ENCODE measurements around the gene ELP5.
"Not testable (repeated sequence)": the region's sequence is repeated elsewhere in the genome, so short reads cannot be mapped to it uniquely, and the experiment has no call there.

Gene ELP5

GRCh38 chr17:7240375-7240774, 11.6 kb upstream of the ELP5 start:
- Histone ChIP-seq H3K27me3 (ENCODE audit: control insufficient read depth, insufficient read depth, low read length) (no peaks in the 10 kb centered on the region), H3K4me3 (ENCODE audit: low read depth, low read length) (peak overlapping the region; percentile 95), H3K9ac (ENCODE audit: low read depth, low read length) (no peak overlapping the region), H3K36me3 (ENCODE audit: control insufficient read depth, insufficient read depth, low read length) (peaks cover 23% of the 10 kb centered on the region), H3K4me1 (ENCODE audit: control insufficient read depth, insufficient read depth, low read length) (peaks cover 11% of the 10 kb centered on the region), H3K9me3 (ENCODE audit: control insufficient read depth, insufficient read depth, low read length) (no peaks in the 10 kb centered on the region)

- peak overlapping the region; percentile 95 for H3K4me3 ChIP-seq (ENCODE audit: low read depth, low read length)
- peak overlapping the region; percentile 40 for H3K9ac ChIP-seq (ENCODE audit: low read depth, low read length)
- peaks cover 21% of the 10 kb centered on the region for H3K36me3 ChIP-seq (ENCODE audit: control insufficient read depth, insufficient read depth, low read length)
Measured at GRCh38 chr17:7241090-7241733, 10.8 kb upstream of the ELP5 start.

DNA sequence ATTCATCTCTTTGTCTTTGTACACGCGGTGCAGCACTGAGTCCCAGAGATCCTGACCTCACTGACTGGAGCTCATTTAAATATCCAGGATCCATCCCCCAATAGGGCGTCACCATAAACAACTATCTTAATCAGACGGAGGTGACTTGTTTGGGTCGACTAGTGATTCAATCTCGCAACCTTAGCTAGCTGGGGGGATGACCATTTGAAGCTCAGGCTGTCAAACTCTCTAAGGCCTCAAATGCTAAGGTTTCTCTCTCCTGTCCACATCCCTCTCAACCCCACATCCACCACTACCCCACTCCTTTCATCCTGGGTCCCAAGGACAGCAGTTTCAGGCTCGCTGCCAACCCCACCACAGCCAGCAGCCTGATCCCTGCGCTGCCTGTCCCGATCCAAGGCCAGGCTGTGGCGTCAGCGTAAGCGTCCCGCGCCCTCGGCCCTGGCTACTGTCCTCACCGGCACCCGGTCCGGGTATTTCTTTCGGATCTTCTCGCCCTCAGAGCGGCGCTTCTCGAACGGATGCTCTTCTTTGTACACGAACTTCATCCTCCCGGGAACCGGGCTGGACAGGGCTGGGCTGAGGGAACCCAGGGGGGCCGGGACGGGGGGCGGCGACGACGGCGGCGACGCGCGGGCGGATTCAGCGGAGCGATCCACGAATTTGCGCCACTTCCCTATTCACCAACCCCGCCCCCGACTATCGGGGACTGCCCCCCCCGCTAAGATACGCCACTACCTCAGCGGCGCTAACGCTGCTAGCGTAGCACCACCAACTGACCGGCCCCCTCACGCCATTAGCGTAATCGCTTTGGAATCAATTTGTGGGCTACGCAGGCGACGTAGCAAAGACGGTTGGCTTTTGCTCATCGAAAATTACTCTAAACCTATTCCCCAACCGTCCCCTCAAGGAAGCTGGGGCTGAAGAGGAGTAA, 10.0 kb upstream of the ELP5 start, which contains the start of gene GABARAP:
TSS of gene GABARAP (minus strand) at position 667 of the 934 bp plus-strand sequence. CDS start at position 548, 119 bp downstream.
- no peaks in the 10 kb centered on the region for H3K9me3 ChIP-seq (ENCODE audit: control insufficient read depth, insufficient read depth, low read length)
- no peaks in the 10 kb centered on the region for H3K27me3 ChIP-seq (ENCODE audit: control insufficient read depth, insufficient read depth, low read length)
- peaks cover 10% of the 10 kb centered on the region for H3K4me1 ChIP-seq (ENCODE audit: control insufficient read depth, insufficient read depth, low read length)
- H3K9ac ChIP-seq (ENCODE audit: low read depth, low read length), result peak within 1 kb of the TSS; percentile 86
- H3K36me3 ChIP-seq (ENCODE audit: control insufficient read depth, insufficient read depth, low read length), result peaks cover 14% of the 10 kb centered on the region
- peak within 1 kb of the TSS; percentile 95 for H3K4me3 ChIP-seq (ENCODE audit: low read depth, low read length)

More at GRCh38 chr17:7241090-7241733, 10.8 kb upstream of the ELP5 start:
- Histone ChIP-seq H3K4me1 (ENCODE audit: control insufficient read depth, insufficient read depth, low read length) (peaks cover 11% of the 10 kb centered on the region), H3K9me3 (ENCODE audit: control insufficient read depth, insufficient read depth, low read length) (no peaks in the 10 kb centered on the region), H3K27me3 (ENCODE audit: control insufficient read depth, insufficient read depth, low read length) (no peaks in the 10 kb centered on the region)

DNA sequence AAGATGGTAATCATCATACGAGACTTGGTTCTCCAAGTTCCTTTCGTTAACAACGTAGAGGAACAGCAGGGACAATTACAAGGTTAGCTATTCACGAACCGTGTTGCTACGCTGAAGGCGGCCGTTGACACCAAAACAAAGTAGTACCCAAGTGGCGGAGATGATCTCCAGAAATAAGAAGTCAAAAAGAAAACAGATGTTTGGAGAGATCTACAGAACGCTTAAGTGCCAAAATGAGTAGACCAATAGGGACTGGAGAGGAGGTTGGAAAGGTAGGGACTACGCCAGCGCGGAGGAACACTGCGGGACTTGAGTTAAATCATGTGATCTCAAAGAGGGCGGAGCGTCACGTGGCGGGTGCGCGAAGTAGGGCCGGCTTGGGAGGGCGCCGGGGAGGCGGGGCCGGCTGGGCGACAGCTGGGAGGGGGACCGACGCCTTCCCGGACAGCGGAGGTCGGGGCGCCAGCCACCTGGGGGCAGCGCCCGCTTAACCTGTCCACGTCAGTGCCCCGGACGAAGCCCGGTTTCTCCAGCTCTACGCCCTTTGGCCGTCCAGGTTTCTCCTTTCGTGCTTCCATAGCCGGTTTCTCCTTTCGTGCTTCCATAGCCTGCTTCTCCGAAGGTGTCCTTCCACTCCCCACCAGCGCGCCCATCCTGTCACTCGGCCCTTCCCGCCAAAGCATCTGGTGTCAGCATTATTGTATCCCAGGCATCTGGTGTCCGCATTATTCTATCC, 9.1 kb upstream of the ELP5 start:
- H3K4me1 ChIP-seq (ENCODE audit: control insufficient read depth, insufficient read depth, low read length), result peaks cover 6% of the 10 kb centered on the region
- peak overlapping the region; percentile 95 for H3K4me3 ChIP-seq (ENCODE audit: low read depth, low read length)
- no peaks in the 10 kb centered on the region for H3K27me3 ChIP-seq (ENCODE audit: control insufficient read depth, insufficient read depth, low read length)
- peaks cover 14% of the 10 kb centered on the region for H3K36me3 ChIP-seq (ENCODE audit: control insufficient read depth, insufficient read depth, low read length)
- H3K9me3 ChIP-seq (ENCODE audit: control insufficient read depth, insufficient read depth, low read length), result no peaks in the 10 kb centered on the region
- H3K9ac ChIP-seq (ENCODE audit: low read depth, low read length), result peak overlapping the region; percentile 70

DNA sequence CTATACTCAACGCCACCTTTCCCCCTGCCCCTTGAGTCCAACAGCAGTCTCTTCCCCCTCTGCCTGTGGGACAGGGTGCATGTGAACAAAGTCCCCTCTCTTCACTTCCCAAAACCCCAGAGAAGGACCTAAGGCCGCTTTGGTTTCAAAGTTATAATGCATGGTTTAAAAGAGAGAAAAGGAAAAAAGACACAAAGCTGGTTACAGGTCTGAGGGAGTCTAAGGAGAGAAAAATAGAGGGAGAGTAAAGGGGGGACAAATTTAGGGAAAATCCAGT, 8.6 kb upstream of the ELP5 start:
- peak overlapping the region; percentile 57 for H3K9ac ChIP-seq (ENCODE audit: low read depth, low read length)
- H3K4me1 ChIP-seq (ENCODE audit: control insufficient read depth, insufficient read depth, low read length), result peaks cover 6% of the 10 kb centered on the region
- H3K27me3 ChIP-seq (ENCODE audit: control insufficient read depth, insufficient read depth, low read length), result no peaks in the 10 kb centered on the region
- H3K9me3 ChIP-seq (ENCODE audit: control insufficient read depth, insufficient read depth, low read length), result no peaks in the 10 kb centered on the region
- peak overlapping the region; percentile 95 for H3K4me3 ChIP-seq (ENCODE audit: low read depth, low read length)
- H3K36me3 ChIP-seq (ENCODE audit: control insufficient read depth, insufficient read depth, low read length), result peaks cover 14% of the 10 kb centered on the region

DNA sequence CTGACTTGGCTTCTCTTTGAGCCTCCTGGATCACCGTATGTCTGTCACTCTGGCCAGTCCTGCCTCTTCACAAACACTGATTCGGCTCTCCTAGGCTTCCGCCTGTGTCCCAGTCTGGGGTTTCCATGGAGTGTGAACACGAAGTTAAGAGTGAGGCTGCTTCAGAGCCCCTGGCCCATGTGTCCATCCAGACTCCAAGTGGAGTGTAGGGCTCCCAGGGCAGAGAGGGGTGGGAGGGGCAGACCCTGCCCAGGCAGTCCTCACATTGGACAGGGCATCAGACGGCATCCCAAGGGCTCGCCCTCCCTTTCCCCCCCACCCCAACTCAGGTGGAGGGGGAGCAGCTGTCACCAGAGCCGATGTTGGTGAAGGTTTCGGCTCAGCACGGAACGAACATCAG, 8.2 kb upstream of the ELP5 start:
- not testable (repeated sequence) for H3K9me3 ChIP-seq (ENCODE audit: control insufficient read depth, insufficient read depth, low read length); H3K4me1 ChIP-seq (ENCODE audit: control insufficient read depth, insufficient read depth, low read length); H3K9ac ChIP-seq (ENCODE audit: low read depth, low read length); H3K27me3 ChIP-seq (ENCODE audit: control insufficient read depth, insufficient read depth, low read length); H3K4me3 ChIP-seq (ENCODE audit: low read depth, low read length)
- H3K36me3 ChIP-seq (ENCODE audit: control insufficient read depth, insufficient read depth, low read length), result peaks cover 14% of the 10 kb centered on the region

DNA sequence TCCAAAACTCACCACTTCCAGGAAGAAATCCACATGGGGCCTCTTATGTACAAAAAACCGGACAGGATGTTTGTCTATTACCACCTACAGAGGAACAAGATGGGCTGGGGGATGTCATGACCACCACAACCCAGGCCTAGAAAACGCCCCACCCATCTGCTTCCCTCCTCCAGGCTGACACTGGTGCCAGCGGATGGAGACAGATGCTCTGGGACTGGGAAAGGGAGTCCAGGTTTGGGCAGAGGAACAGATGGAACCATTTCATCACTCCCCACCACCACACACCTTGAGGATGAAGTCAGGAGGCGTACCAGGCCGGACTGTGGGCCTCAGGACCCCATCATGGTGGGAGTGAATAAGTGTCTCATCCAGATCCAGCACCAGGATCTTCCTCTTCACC, 5.2 kb upstream of the ELP5 start:
- no peaks in the 10 kb centered on the region for H3K9me3 ChIP-seq (ENCODE audit: control insufficient read depth, insufficient read depth, low read length)
- H3K4me1 ChIP-seq (ENCODE audit: control insufficient read depth, insufficient read depth, low read length), result peaks cover 3% of the 10 kb centered on the region
- H3K9ac ChIP-seq (ENCODE audit: low read depth, low read length), result no peak overlapping the region
- H3K4me3 ChIP-seq (ENCODE audit: low read depth, low read length), result no peak overlapping the region
- H3K27me3 ChIP-seq (ENCODE audit: control insufficient read depth, insufficient read depth, low read length), result no peaks in the 10 kb centered on the region
- peaks cover 11% of the 10 kb centered on the region for H3K36me3 ChIP-seq (ENCODE audit: control insufficient read depth, insufficient read depth, low read length)

GRCh38 chr17:7248796-7249195, 3.2 kb upstream of the ELP5 start:
- Histone ChIP-seq H3K4me3 (ENCODE audit: low read depth, low read length) (no peak overlapping the region), H3K9ac (ENCODE audit: low read depth, low read length) (no peak overlapping the region)

GRCh38 chr17:7249214-7249613, 2.8 kb upstream of the ELP5 start:
- Histone ChIP-seq H3K9ac (ENCODE audit: low read depth, low read length) (no peak overlapping the region), H3K9me3 (ENCODE audit: control insufficient read depth, insufficient read depth, low read length) (no peaks in the 10 kb centered on the region), H3K4me3 (ENCODE audit: low read depth, low read length) (no peak overlapping the region), H3K4me1 (ENCODE audit: control insufficient read depth, insufficient read depth, low read length) (peaks cover 7% of the 10 kb centered on the region), H3K36me3 (ENCODE audit: control insufficient read depth, insufficient read depth, low read length) (peaks cover 8% of the 10 kb centered on the region), H3K27me3 (ENCODE audit: control insufficient read depth, insufficient read depth, low read length) (no peaks in the 10 kb centered on the region)

More at GRCh38 chr17:7248796-7249195, 3.2 kb upstream of the ELP5 start:
- Histone ChIP-seq H3K4me1 (ENCODE audit: control insufficient read depth, insufficient read depth, low read length) (peaks cover 7% of the 10 kb centered on the region), H3K36me3 (ENCODE audit: control insufficient read depth, insufficient read depth, low read length) (peaks cover 11% of the 10 kb centered on the region), H3K27me3 (ENCODE audit: control insufficient read depth, insufficient read depth, low read length) (no peaks in the 10 kb centered on the region), H3K9me3 (ENCODE audit: control insufficient read depth, insufficient read depth, low read length) (no peaks in the 10 kb centered on the region)

DNA sequence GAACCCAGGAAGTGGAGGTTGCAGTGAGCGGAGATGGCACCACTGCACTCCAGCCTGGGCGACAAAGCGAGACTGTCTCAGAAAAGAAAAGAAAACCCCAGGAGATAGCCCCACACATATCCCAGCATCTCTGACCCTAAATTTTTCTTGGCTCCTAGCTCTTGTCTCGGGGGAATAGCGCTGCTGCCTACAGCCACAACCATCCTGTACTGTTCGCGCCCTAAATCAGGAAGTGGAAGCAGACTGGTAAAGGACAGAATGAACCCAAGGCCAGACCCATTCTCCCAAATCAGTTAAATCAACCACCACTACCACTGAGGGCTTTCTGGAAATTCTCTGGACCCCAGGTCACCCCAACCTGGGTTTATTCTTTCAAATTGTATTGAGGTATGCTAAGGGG, 2.2 kb upstream of the ELP5 start:
- Histone ChIP-seq H3K36me3 (ENCODE audit: control insufficient read depth, insufficient read depth, low read length) (peaks cover 5% of the 10 kb centered on the region), H3K27me3 (ENCODE audit: control insufficient read depth, insufficient read depth, low read length) (no peaks in the 10 kb centered on the region), H3K4me3 (ENCODE audit: low read depth, low read length) (peak overlapping the region; percentile 92), H3K4me1 (ENCODE audit: control insufficient read depth, insufficient read depth, low read length) (peaks cover 7% of the 10 kb centered on the region), H3K9me3 (ENCODE audit: control insufficient read depth, insufficient read depth, low read length) (no peaks in the 10 kb centered on the region), H3K9ac (ENCODE audit: low read depth, low read length) (peak overlapping the region; percentile 67)

- Histone ChIP-seq H3K9ac (ENCODE audit: low read depth, low read length) (peak overlapping the region; percentile 67), H3K4me1 (ENCODE audit: control insufficient read depth, insufficient read depth, low read length) (peaks cover 7% of the 10 kb centered on the region), H3K4me3 (ENCODE audit: low read depth, low read length) (peak overlapping the region; percentile 92), H3K36me3 (ENCODE audit: control insufficient read depth, insufficient read depth, low read length) (peaks cover 5% of the 10 kb centered on the region), H3K27me3 (ENCODE audit: control insufficient read depth, insufficient read depth, low read length) (no peaks in the 10 kb centered on the region), H3K9me3 (ENCODE audit: control insufficient read depth, insufficient read depth, low read length) (no peaks in the 10 kb centered on the region)
Measured at GRCh38 chr17:7250695-7251627, 1.1 kb upstream of the ELP5 start.

All from iPS-15b (cell line).